ENCODE measurements around the gene SNN. TPM values are rescaled to one million over a fixed set of nuclear protein-coding genes. Genes with fewer than 3 reads are reported as not detected.

Gene SNN
- total RNA-seq, 1 donor from 2014 or later, result 16.7 TPM

DNA sequence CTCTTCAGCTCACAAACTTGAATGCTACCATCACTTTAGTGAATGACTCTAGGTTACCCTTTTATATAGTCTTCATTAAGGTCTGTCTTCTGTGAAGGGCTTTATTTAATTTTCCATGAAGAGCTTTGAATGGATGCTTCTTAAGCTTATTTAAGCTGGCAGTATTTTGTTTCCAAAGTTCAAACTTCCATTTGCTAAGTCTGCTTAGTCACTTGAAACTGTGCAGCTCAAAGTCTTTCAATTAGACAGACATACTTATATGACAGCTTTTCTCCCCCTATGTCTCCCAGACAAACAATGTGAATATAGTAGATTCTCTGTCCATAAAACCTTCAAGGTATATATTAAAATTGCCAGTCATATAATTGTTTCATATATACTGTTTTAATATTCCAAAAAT is 50.9 kb downstream of the SNN start:
- H3K27ac Mint-ChIP-seq (ENCODE audit: unreplicated experiment), result no peak overlapping the region
- H3K27me3 Mint-ChIP-seq (ENCODE audit: low read depth, unreplicated experiment), result no peaks in the 10 kb centered on the region
- Histone ChIP-seq H3K4me3 (ENCODE audit: insufficient read depth, low read depth, low read length) (no peak overlapping the region), H3K4me2 (ENCODE audit: low read length) (no peak overlapping the region), H2AFZ (ENCODE audit: low read depth, low read length) (no peak overlapping the region), H3K4me1 (ENCODE audit: insufficient read depth, low read length) (no peaks in the 10 kb centered on the region), H3K36me3 (ENCODE audit: insufficient read depth, low read length) (peaks cover 21% of the 10 kb centered on the region), H3K9me3 (ENCODE audit: insufficient read depth, low read depth, low read length) (no peaks in the 10 kb centered on the region), H3K79me2 (ENCODE audit: insufficient read depth, low read length) (peaks cover 7% of the 10 kb centered on the region), H3K9ac (ENCODE audit: low read length) (no peak overlapping the region), H4K20me1 (ENCODE audit: insufficient read depth, low read length) (peaks cover 37% of the 10 kb centered on the region), H3K27me3 (ENCODE audit: insufficient read depth, low read length) (no peaks in the 10 kb centered on the region), H3K27ac (ENCODE audit: low read depth, low read length) (no peak overlapping the region)
- no peak for TF ChIP-seq EZH2 (IDR thresholded peaks at IDR 0.05; ENCODE audit: insufficient read depth, low read length)
- TF ChIP-seq, protein P1, sequence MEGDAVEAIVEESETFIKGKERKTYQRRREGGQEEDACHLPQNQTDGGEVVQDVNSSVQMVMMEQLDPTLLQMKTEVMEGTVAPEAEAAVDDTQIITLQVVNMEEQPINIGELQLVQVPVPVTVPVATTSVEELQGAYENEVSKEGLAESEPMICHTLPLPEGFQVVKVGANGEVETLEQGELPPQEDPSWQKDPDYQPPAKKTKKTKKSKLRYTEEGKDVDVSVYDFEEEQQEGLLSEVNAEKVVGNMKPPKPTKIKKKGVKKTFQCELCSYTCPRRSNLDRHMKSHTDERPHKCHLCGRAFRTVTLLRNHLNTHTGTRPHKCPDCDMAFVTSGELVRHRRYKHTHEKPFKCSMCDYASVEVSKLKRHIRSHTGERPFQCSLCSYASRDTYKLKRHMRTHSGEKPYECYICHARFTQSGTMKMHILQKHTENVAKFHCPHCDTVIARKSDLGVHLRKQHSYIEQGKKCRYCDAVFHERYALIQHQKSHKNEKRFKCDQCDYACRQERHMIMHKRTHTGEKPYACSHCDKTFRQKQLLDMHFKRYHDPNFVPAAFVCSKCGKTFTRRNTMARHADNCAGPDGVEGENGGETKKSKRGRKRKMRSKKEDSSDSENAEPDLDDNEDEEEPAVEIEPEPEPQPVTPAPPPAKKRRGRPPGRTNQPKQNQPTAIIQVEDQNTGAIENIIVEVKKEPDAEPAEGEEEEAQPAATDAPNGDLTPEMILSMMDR (IDR thresholded peaks at IDR 0.05; ENCODE audit: insufficient read depth, low read depth, low read length), result no peak
- FAIRE-seq (no peak), DNase-seq (ENCODE audit: low read depth) (no peak)
- H3K4me3 Mint-ChIP-seq (ENCODE audit: unreplicated experiment), result no peak overlapping the region
- peaks cover 16% of the 10 kb centered on the region for H3K36me3 Mint-ChIP-seq (ENCODE audit: low read depth, unreplicated experiment)
- no peaks in the 10 kb centered on the region for H3K9me3 Mint-ChIP-seq (ENCODE audit: unreplicated experiment)
- peaks cover 8% of the 10 kb centered on the region for H3K4me1 Mint-ChIP-seq (ENCODE audit: low read depth, unreplicated experiment)

DNA sequence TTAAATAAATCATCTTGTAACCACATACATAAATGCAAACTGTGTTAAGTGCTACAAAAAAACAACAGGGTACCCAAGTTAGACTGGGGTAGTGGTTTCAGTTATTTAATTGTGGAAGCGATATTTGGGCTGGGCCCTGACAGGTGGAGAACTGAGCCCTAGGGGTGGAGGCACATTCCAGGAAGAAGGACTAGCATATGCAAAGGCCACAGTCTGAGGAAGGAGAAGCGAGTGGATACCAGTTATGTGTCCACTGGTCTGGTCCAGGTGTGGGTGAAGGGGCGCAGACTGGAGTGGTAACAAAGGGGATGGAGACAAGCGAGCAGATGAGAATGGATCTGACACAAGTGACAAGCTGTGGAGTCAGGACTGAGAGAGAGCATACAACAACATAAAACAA is 51.5 kb downstream of the SNN start:
- FAIRE-seq (no peak), DNase-seq (ENCODE audit: low read depth) (no peak)
- peaks cover 21% of the 10 kb centered on the region for H3K36me3 ChIP-seq (ENCODE audit: insufficient read depth, low read length)
- no peak overlapping the region for H3K27ac ChIP-seq (ENCODE audit: low read depth, low read length)
- H3K27me3 Mint-ChIP-seq (ENCODE audit: low read depth, unreplicated experiment), result no peaks in the 10 kb centered on the region
- H3K9ac ChIP-seq (ENCODE audit: low read length), result no peak overlapping the region
- H3K4me3 ChIP-seq (ENCODE audit: insufficient read depth, low read depth, low read length), result no peak overlapping the region
- no peaks in the 10 kb centered on the region for H3K9me3 Mint-ChIP-seq (ENCODE audit: unreplicated experiment)
- no peak overlapping the region for H2AFZ ChIP-seq (ENCODE audit: low read depth, low read length)
- no peak overlapping the region for H3K27ac Mint-ChIP-seq (ENCODE audit: unreplicated experiment)
- H3K79me2 ChIP-seq (ENCODE audit: insufficient read depth, low read length), result peaks cover 7% of the 10 kb centered on the region
- no peaks in the 10 kb centered on the region for H3K27me3 ChIP-seq (ENCODE audit: insufficient read depth, low read length)
- no peak overlapping the region for H3K4me3 Mint-ChIP-seq (ENCODE audit: unreplicated experiment)
- H3K36me3 Mint-ChIP-seq (ENCODE audit: low read depth, unreplicated experiment), result peaks cover 16% of the 10 kb centered on the region
- TF ChIP-seq, protein P1 (IDR thresholded peaks at IDR 0.05; ENCODE audit: insufficient read depth, low read depth, low read length), result no peak
- TF ChIP-seq EZH2 (IDR thresholded peaks at IDR 0.05; ENCODE audit: insufficient read depth, low read length), result no peak
- no peaks in the 10 kb centered on the region for H3K4me1 ChIP-seq (ENCODE audit: insufficient read depth, low read length)
- no peak overlapping the region for H3K4me2 ChIP-seq (ENCODE audit: low read length)
- H4K20me1 ChIP-seq (ENCODE audit: insufficient read depth, low read length), result peaks cover 43% of the 10 kb centered on the region
- H3K9me3 ChIP-seq (ENCODE audit: insufficient read depth, low read depth, low read length), result no peaks in the 10 kb centered on the region
- peaks cover 8% of the 10 kb centered on the region for H3K4me1 Mint-ChIP-seq (ENCODE audit: low read depth, unreplicated experiment)

DNA sequence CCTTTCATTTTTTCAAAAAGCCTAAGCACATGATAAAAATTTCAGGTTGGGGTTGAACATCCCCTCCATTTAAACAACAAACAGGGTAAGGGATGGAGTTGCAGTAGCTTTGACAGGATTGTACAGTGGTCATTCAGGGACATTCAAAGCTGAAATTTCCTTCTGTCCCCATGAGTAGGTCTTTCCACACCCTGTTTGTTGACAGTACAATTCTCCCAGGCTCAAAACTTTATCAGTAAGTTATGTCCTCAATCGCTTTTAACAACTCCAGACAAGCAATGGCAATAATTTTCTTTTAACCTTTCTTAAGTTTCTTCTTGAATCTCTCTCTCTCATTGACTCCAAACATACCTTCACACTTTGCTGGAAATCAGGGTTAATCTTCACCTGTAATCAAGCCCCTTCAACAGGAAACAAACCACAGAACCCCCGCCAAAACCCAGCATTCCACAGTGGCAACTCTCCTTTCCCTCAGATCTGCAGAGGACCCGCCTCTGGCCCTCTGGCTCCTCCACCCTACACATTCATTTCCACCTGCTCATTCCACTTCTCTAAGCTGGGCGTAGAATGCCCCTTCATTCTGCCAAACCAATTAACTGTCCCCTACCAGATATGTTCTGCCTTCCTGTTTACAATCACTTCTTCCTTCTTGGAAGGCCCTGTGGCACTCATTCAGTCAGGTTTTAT is 53.7 kb downstream of the SNN start:
- DNase-seq (ENCODE audit: low read depth), result no peak
- FAIRE-seq, result no peak
- Histone ChIP-seq H3K9me3 (ENCODE audit: insufficient read depth, low read depth, low read length) (no peaks in the 10 kb centered on the region), H3K27ac (ENCODE audit: low read depth, low read length) (no peak overlapping the region), H3K79me2 (ENCODE audit: insufficient read depth, low read length) (peaks cover 7% of the 10 kb centered on the region), H3K9ac (ENCODE audit: low read length) (no peak overlapping the region), H3K4me2 (ENCODE audit: low read length) (no peak overlapping the region), H3K27me3 (ENCODE audit: insufficient read depth, low read length) (no peaks in the 10 kb centered on the region), H3K4me3 (ENCODE audit: insufficient read depth, low read depth, low read length) (no peak overlapping the region), H4K20me1 (ENCODE audit: insufficient read depth, low read length) (peaks cover 46% of the 10 kb centered on the region), H3K36me3 (ENCODE audit: insufficient read depth, low read length) (peaks cover 34% of the 10 kb centered on the region), H2AFZ (ENCODE audit: low read depth, low read length) (no peak overlapping the region), H3K4me1 (ENCODE audit: insufficient read depth, low read length) (no peaks in the 10 kb centered on the region)
- no peak for TF ChIP-seq EZH2 (IDR thresholded peaks at IDR 0.05; ENCODE audit: insufficient read depth, low read length)
- TF ChIP-seq, protein P1 (IDR thresholded peaks at IDR 0.05; ENCODE audit: insufficient read depth, low read depth, low read length), result no peak
- H3K4me3 Mint-ChIP-seq (ENCODE audit: unreplicated experiment), result no peak overlapping the region
- H3K27ac Mint-ChIP-seq (ENCODE audit: unreplicated experiment), result no peak overlapping the region
- H3K27me3 Mint-ChIP-seq (ENCODE audit: low read depth, unreplicated experiment), result no peaks in the 10 kb centered on the region
- peaks cover 17% of the 10 kb centered on the region for H3K36me3 Mint-ChIP-seq (ENCODE audit: low read depth, unreplicated experiment)
- H3K4me1 Mint-ChIP-seq (ENCODE audit: low read depth, unreplicated experiment), result peaks cover 6% of the 10 kb centered on the region
- no peaks in the 10 kb centered on the region for H3K9me3 Mint-ChIP-seq (ENCODE audit: unreplicated experiment)
